WTC11 (cell line): ENCODE data around the gene RNF31. TPM values are rescaled to one million over a fixed set of nuclear protein-coding genes. Genes with fewer than 3 reads are reported as not detected.
"Not testable (repeated sequence)": the region's sequence is repeated elsewhere in the genome, so short reads cannot be mapped to it uniquely, and the experiment has no call there.

Source experiments
- ATAC-seq: fragments of 200-7000 bp; cut with Tn5 transposase; 2 replicates; pipeline ENCODE4 v1.10.0; 2021; ENCODE audit warnings: mild to moderate bottlenecking, moderate library complexity
- CTCF ChIA-PET: fragments of 300-600 bp; sonication (Branson Sonifier 250); formaldehyde crosslinking; loops from one replicate; lab custom pipeline; 2021; ENCODE audit warnings: antibody characterized with exemption; lab: Charles Lee
- POLR2A ChIA-PET: fragments of 350-600 bp; sonication (Branson Sonifier 250); formaldehyde crosslinking; loops from one replicate; lab custom pipeline; 2021; ENCODE audit warnings: antibody characterized with exemption; lab: Charles Lee
- DNase-seq: peaks from one replicate; pipeline ENCODE4 v3.0.0; 2021; ENCODE audit warnings: low spot score
- H3K27ac Mint-ChIP-seq: 2 replicates; pipeline ENCODE4 v1.8.0; 2021; ENCODE audit warnings: mixed read lengths
- H3K27me3 Mint-ChIP-seq: 2 replicates; pipeline ENCODE4 v1.8.0; 2021; ENCODE audit warnings: low read depth, mild to moderate bottlenecking, moderate library complexity, mixed read lengths
- H3K36me3 Mint-ChIP-seq: 2 replicates; pipeline ENCODE4 v1.8.0; 2021; ENCODE audit warnings: mixed read lengths
- H3K4me1 Mint-ChIP-seq: 2 replicates; pipeline ENCODE4 v1.8.0; 2022; ENCODE audit warnings: mixed read lengths
- H3K4me3 Mint-ChIP-seq: 2 replicates; pipeline ENCODE4 v1.8.0; 2021; ENCODE audit warnings: mild to moderate bottlenecking, moderate library complexity, mixed read lengths
- H3K9me3 Mint-ChIP-seq: 2 replicates; pipeline ENCODE4 v1.8.0; 2021; ENCODE audit warnings: mixed read lengths
- FOXK1 ChIP-seq: sonication (generic); formaldehyde crosslinking; IDR thresholded peaks from 2 replicates; pipeline ENCODE4 v1.8.0; 2022; ENCODE audit warnings: mild to moderate bottlenecking, moderate library complexity, missing genetic modification reagents
- FOXP4 ChIP-seq: sonication (generic); formaldehyde crosslinking; IDR thresholded peaks from 2 replicates; pipeline ENCODE4 v1.8.0; 2022; ENCODE audit warnings: mild to moderate bottlenecking, missing genetic modification reagents
- GRHL2 ChIP-seq: fragments of 250-450 bp; sonication (Bioruptor Pico); IDR thresholded peaks from 2 replicates; pipeline ENCODE4 v1.8.0; 2022; ENCODE audit warnings: mild to moderate bottlenecking, moderate library complexity; ENCODE audit not compliant: insufficient replicate concordance, severe bottlenecking
- MLX ChIP-seq: sonication (generic); formaldehyde crosslinking; IDR thresholded peaks from 2 replicates; pipeline ENCODE4 v1.8.1; 2023; ENCODE audit warnings: mild to moderate bottlenecking, missing genetic modification reagents, moderate library complexity
- MXD4 ChIP-seq: fragments of 250-450 bp; sonication (Bioruptor Pico); IDR thresholded peaks from 2 replicates; pipeline ENCODE4 v1.8.0; 2021; ENCODE audit warnings: mild to moderate bottlenecking, moderate library complexity, borderline replicate concordance
- NR2C2 ChIP-seq: sonication (generic); formaldehyde crosslinking; IDR thresholded peaks from 2 replicates; pipeline ENCODE4 v1.8.0; 2022; ENCODE audit warnings: mild to moderate bottlenecking, missing genetic modification reagents
- OVOL2 ChIP-seq: fragments of 250-450 bp; sonication (Bioruptor Pico); IDR thresholded peaks from 2 replicates; pipeline ENCODE4 v1.9.0; 2021; ENCODE audit warnings: mild to moderate bottlenecking, borderline replicate concordance
- RELA ChIP-seq: sonication (generic); formaldehyde crosslinking; IDR thresholded peaks from 2 replicates; pipeline ENCODE4 v1.8.1; 2022; ENCODE audit warnings: missing genetic modification reagents, mild to moderate bottlenecking, borderline replicate concordance
- SP1 ChIP-seq: sonication (generic); formaldehyde crosslinking; conservative IDR thresholded peaks from 2 replicates; pipeline ENCODE4 v1.8.1; 2022; ENCODE audit warnings: missing genetic modification reagents
- TCF7 ChIP-seq: sonication (generic); formaldehyde crosslinking; IDR thresholded peaks from 2 replicates; pipeline ENCODE4 v1.8.0; 2022; ENCODE audit warnings: mild to moderate bottlenecking, low read depth, missing genetic modification reagents, moderate library complexity
- USF1 ChIP-seq: sonication (generic); formaldehyde crosslinking; IDR thresholded peaks from 2 replicates; pipeline ENCODE4 v1.8.0; 2022; ENCODE audit warnings: mild to moderate bottlenecking, missing genetic modification reagents
- ZNF281 ChIP-seq: sonication (generic); formaldehyde crosslinking; IDR thresholded peaks from 2 replicates; pipeline ENCODE4 v1.8.0; 2023; ENCODE audit warnings: mild to moderate bottlenecking, missing genetic modification reagents
- ZNF416 ChIP-seq: fragments of 250-450 bp; sonication (Bioruptor Pico); IDR thresholded peaks from 2 replicates; pipeline ENCODE4 v1.9.0; 2021; ENCODE audit warnings: mild to moderate bottlenecking, inconsistent platforms
- ZNF671 ChIP-seq: fragments of 250-450 bp; sonication (Bioruptor Pico); IDR thresholded peaks from 2 replicates; pipeline ENCODE4 v1.8.0; 2021; ENCODE audit warnings: mild to moderate bottlenecking
- total RNA-seq: library from RNA; stranded (reverse); gene quantifications from 3 replicates; pipeline ENCODE4 v1.2.3, GENCODE V29; 2021
- TF ChIP-seq, protein P1 (sequence below): sonication (generic); formaldehyde crosslinking; IDR thresholded peaks from 2 replicates; pipeline ENCODE4 v1.8.1; 2023; ENCODE audit warnings: mild to moderate bottlenecking, missing genetic modification reagents
- TF ChIP-seq, protein P2 (sequence below): fragments of 200-600 bp; IDR thresholded peaks from 2 replicates; pipeline ENCODE4 v1.8.0; 2022; ENCODE audit warnings: antibody characterized with exemption
- TF ChIP-seq, protein P3 (sequence below): sonication (generic); formaldehyde crosslinking; IDR thresholded peaks from 2 replicates; pipeline ENCODE4 v1.8.1; 2022; ENCODE audit warnings: low read depth, mild to moderate bottlenecking, moderate library complexity, missing genetic modification reagents, borderline replicate concordance

Gene RNF31
- total RNA-seq, 1 experiment from 2014 or later: 86.2 TPM

GRCh38 chr14:24102357-24103048 is 44.8 kb upstream of the RNF31 start (continued):
- TF ChIP-seq ZNF671 (CRISPR knock-in tag): no peak
- TF ChIP-seq FOXP4 (CRISPR knock-in tag): no peak
- TF ChIP-seq FOXK1 (CRISPR knock-in tag): no peak
- TF ChIP-seq NR2C2: no peak
- no peak for TF ChIP-seq GRHL2 (CRISPR knock-in tag)
- TF ChIP-seq SP1 (CRISPR knock-in tag): no peak
- no peak for TF ChIP-seq MLX

- H3K27me3 Mint-ChIP-seq: no peaks in the 10 kb centered on the region; the same call in 1 of the 2 replicates
- ATAC-seq (no peak), DNase-seq (no peak)
- H3K4me3 Mint-ChIP-seq: no peak overlapping the region
- H3K27ac Mint-ChIP-seq: no peak overlapping the region
- H3K4me1 Mint-ChIP-seq: no peaks in the 10 kb centered on the region
- no peak for TF ChIP-seq ZNF416 (CRISPR knock-in tag)
- TF ChIP-seq TCF7: no peak
- TF ChIP-seq, protein P1, sequence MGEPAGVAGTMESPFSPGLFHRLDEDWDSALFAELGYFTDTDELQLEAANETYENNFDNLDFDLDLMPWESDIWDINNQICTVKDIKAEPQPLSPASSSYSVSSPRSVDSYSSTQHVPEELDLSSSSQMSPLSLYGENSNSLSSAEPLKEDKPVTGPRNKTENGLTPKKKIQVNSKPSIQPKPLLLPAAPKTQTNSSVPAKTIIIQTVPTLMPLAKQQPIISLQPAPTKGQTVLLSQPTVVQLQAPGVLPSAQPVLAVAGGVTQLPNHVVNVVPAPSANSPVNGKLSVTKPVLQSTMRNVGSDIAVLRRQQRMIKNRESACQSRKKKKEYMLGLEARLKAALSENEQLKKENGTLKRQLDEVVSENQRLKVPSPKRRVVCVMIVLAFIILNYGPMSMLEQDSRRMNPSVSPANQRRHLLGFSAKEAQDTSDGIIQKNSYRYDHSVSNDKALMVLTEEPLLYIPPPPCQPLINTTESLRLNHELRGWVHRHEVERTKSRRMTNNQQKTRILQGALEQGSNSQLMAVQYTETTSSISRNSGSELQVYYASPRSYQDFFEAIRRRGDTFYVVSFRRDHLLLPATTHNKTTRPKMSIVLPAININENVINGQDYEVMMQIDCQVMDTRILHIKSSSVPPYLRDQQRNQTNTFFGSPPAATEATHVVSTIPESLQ (CRISPR knock-in tag): no peak
- no peak for TF ChIP-seq MXD4 (CRISPR knock-in tag)
- TF ChIP-seq ZNF281 (CRISPR knock-in tag): no peak
- TF ChIP-seq, protein P2, sequence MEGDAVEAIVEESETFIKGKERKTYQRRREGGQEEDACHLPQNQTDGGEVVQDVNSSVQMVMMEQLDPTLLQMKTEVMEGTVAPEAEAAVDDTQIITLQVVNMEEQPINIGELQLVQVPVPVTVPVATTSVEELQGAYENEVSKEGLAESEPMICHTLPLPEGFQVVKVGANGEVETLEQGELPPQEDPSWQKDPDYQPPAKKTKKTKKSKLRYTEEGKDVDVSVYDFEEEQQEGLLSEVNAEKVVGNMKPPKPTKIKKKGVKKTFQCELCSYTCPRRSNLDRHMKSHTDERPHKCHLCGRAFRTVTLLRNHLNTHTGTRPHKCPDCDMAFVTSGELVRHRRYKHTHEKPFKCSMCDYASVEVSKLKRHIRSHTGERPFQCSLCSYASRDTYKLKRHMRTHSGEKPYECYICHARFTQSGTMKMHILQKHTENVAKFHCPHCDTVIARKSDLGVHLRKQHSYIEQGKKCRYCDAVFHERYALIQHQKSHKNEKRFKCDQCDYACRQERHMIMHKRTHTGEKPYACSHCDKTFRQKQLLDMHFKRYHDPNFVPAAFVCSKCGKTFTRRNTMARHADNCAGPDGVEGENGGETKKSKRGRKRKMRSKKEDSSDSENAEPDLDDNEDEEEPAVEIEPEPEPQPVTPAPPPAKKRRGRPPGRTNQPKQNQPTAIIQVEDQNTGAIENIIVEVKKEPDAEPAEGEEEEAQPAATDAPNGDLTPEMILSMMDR: no peak
- no peak for TF ChIP-seq RELA (CRISPR knock-in tag)
- TF ChIP-seq, protein P3, sequence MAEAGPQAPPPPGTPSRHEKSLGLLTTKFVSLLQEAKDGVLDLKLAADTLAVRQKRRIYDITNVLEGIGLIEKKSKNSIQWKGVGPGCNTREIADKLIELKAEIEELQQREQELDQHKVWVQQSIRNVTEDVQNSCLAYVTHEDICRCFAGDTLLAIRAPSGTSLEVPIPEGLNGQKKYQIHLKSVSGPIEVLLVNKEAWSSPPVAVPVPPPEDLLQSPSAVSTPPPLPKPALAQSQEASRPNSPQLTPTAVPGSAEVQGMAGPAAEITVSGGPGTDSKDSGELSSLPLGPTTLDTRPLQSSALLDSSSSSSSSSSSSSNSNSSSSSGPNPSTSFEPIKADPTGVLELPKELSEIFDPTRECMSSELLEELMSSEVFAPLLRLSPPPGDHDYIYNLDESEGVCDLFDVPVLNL: no peak
- TF ChIP-seq OVOL2 (CRISPR knock-in tag): no peak
- no peak for TF ChIP-seq USF1 (CRISPR knock-in tag)
- peaks cover 27% of the 10 kb centered on the region for H3K9me3 Mint-ChIP-seq
- peaks cover 49% of the 10 kb centered on the region for H3K36me3 Mint-ChIP-seq
- ChIA-PET CTCF (interaction anchor here (1.6 kb wide), 1 partner anchor 45 kb away, joined by 5 read pairs; no protein-coding TSS in a partner anchor), POLR2A (interaction anchor here (1.3 to 5.7 kb wide), 2 partner anchors 9 to 12 kb away, joined by 8 to 29 read pairs; partner anchors contain the start of genes DCAF11, NRL and PCK2)
Observed at GRCh38 chr14:24103451-24103850, 43.8 kb upstream of the RNF31 start.

- not testable (repeated sequence) for H3K4me1 Mint-ChIP-seq, H3K4me3 Mint-ChIP-seq, H3K27me3 Mint-ChIP-seq, H3K27ac Mint-ChIP-seq, ATAC-seq, DNase-seq
- ChIA-PET CTCF (interaction anchor here (1.1 to 2.2 kb wide), 4 partner anchors 9 to 47 kb away, joined by 3 to 19 read pairs (median 4); partner anchors contain the start of genes DCAF11 and NRL), POLR2A (interaction anchor here (0.8 to 5.7 kb wide), 3 partner anchors 9 to 48 kb away, joined by 4 to 29 read pairs (median 6); partner anchors contain the start of genes DCAF11, NRL and PCK2)
- Mint-ChIP-seq H3K9me3 (peaks cover 27% of the 10 kb centered on the region), H3K36me3 (peaks cover 36% of the 10 kb centered on the region)
Observed at GRCh38 chr14:24105609-24106239, 41.6 kb upstream of the RNF31 start.
